Nephron (organoid): ENCODE data around the gene KRTAP10-12.
"Not testable (repeated sequence)": the region's sequence is repeated elsewhere in the genome, so short reads cannot be mapped to it uniquely, and the experiment has no call there.

Source experiments
- H3K27ac Mint-ChIP-seq, 3 experiments: 2 replicates each; pipeline ENCODE4 v1.8.0; 2020; ENCODE audit warnings: mixed read lengths in 3 of 3, mild to moderate bottlenecking in 2 of 3, moderate library complexity in 1 of 3
- H3K27me3 Mint-ChIP-seq: 2 replicates; pipeline ENCODE4 v1.8.0; 2021; ENCODE audit warnings: low read depth, mild to moderate bottlenecking, moderate library complexity, mixed read lengths
- H3K36me3 Mint-ChIP-seq: 2 replicates; pipeline ENCODE4 v1.8.0; 2020; ENCODE audit warnings: low read depth, mixed read lengths
- H3K4me1 Mint-ChIP-seq: 2 replicates; pipeline ENCODE4 v1.8.0; 2020; ENCODE audit warnings: mixed read lengths
- H3K4me3 Mint-ChIP-seq, 3 experiments: 2 replicates each; pipeline ENCODE4 v1.8.0; 2020; ENCODE audit warnings: mild to moderate bottlenecking in 3 of 3, mixed read lengths in 3 of 3, moderate library complexity in 2 of 3
- H3K9me3 Mint-ChIP-seq: 2 replicates; pipeline ENCODE4 v1.8.0; 2020; ENCODE audit warnings: mixed read lengths
- CTCF ChIP-seq, 3 experiments: fragments of 200-600 bp; sonication (generic); IDR thresholded peaks; one replicate each; pipeline ENCODE4 v1.5.0; 2021; ENCODE audit warnings: antibody characterized with exemption in 3 of 3; ENCODE audit not compliant: unreplicated experiment in 3 of 3

The KRTAP10-12 gene

GRCh38 chr21:44681152-44681551, 15.8 kb upstream of the KRTAP10-12 start:
- Mint-ChIP-seq H3K27ac (no peak overlapping the region), H3K4me3 (no peak overlapping the region), H3K9me3 (no peaks in the 10 kb centered on the region), H3K36me3 (no peaks in the 10 kb centered on the region), H3K27me3 (peaks cover 52% of the 10 kb centered on the region), H3K4me1 (no peaks in the 10 kb centered on the region)
- TF ChIP-seq CTCF (IDR thresholded peaks at IDR 0.05; ENCODE audit: unreplicated experiment in 3 of 3) = no peak

- Mint-ChIP-seq H3K4me3 (no peak within 1 kb of the TSS), H3K9me3 (no peaks in the 10 kb centered on the region), H3K27ac (no peak within 1 kb of the TSS), H3K4me1 (peaks cover 5% of the 10 kb centered on the region), H3K36me3 (no peaks in the 10 kb centered on the region), H3K27me3 (peaks cover 53% of the 10 kb centered on the region)
- TF ChIP-seq CTCF (IDR thresholded peaks at IDR 0.05; ENCODE audit: unreplicated experiment in 3 of 3) = no peak
These were observed 15.0 kb upstream of the KRTAP10-12 start, which contains the start of gene KRTAP12-1 for GRCh38 chr21:44681861-44682579. KRTAP12-1 (minus strand) TSS chr21:44682163; CDS start chr21:44682123, 40 bp downstream.

GRCh38 chr21:44682580-44683151, 14.3 kb upstream of the KRTAP10-12 start:
- no peak for TF ChIP-seq CTCF (IDR thresholded peaks at IDR 0.05; ENCODE audit: unreplicated experiment in 3 of 3)
- Mint-ChIP-seq H3K36me3 (no peaks in the 10 kb centered on the region), H3K4me1 (peaks cover 11% of the 10 kb centered on the region), H3K27ac (no peak overlapping the region), H3K9me3 (no peaks in the 10 kb centered on the region), H3K4me3 (no peak overlapping the region), H3K27me3 (peaks cover 53% of the 10 kb centered on the region)

GRCh38 chr21:44684077-44684476, 12.9 kb upstream of the KRTAP10-12 start:
- Mint-ChIP-seq H3K27ac (no peak overlapping the region), H3K27me3 (peaks cover 60% of the 10 kb centered on the region), H3K36me3 (no peaks in the 10 kb centered on the region), H3K9me3 (no peaks in the 10 kb centered on the region), H3K4me3 (no peak overlapping the region), H3K4me1 (peaks cover 17% of the 10 kb centered on the region)
- TF ChIP-seq CTCF (IDR thresholded peaks at IDR 0.05; ENCODE audit: unreplicated experiment in 3 of 3) = no peak

GRCh38 chr21:44684483-44684882, 12.5 kb upstream of the KRTAP10-12 start:
- H3K9me3 Mint-ChIP-seq = no peaks in the 10 kb centered on the region
- peaks cover 56% of the 10 kb centered on the region for H3K27me3 Mint-ChIP-seq
- no peaks in the 10 kb centered on the region for H3K36me3 Mint-ChIP-seq
- H3K4me3 Mint-ChIP-seq = no peak overlapping the region
- no peak overlapping the region for H3K27ac Mint-ChIP-seq
- TF ChIP-seq CTCF (IDR thresholded peaks at IDR 0.05; ENCODE audit: unreplicated experiment in 3 of 3) = no peak
- H3K4me1 Mint-ChIP-seq = peaks cover 17% of the 10 kb centered on the region

- H3K4me3 Mint-ChIP-seq, H3K36me3 Mint-ChIP-seq, H3K27ac Mint-ChIP-seq, H3K9me3 Mint-ChIP-seq: not testable (repeated sequence)
- peaks cover 20% of the 10 kb centered on the region for H3K4me1 Mint-ChIP-seq
- peaks cover 54% of the 10 kb centered on the region for H3K27me3 Mint-ChIP-seq
These were observed 11.9 kb upstream of the KRTAP10-12 start for GRCh38 chr21:44685050-44685449.
